ENCODE data around the gene NUMB. TPM values are rescaled to one million over a fixed set of nuclear protein-coding genes. Genes with fewer than 3 reads are reported as not detected.
"Not testable (repeated sequence)": the region's sequence is repeated elsewhere in the genome, so short reads cannot be mapped to it uniquely, and the experiment has no call there.

NUMB gene
- total and polyA plus RNA-seq, 2 donors: 15.9 to 38.3 TPM

- not testable (repeated sequence) for H3K27ac ChIP-seq (ENCODE audit: low read depth in 1 of 2, low read length in 1 of 2); DNase-seq (ENCODE audit: low read depth in 6 of 9, low spot score in 9 of 9); H3K27me3 ChIP-seq (ENCODE audit: control insufficient read depth in 2 of 2, insufficient read depth in 1 of 2, low read length in 1 of 2); H3K9me3 ChIP-seq (ENCODE audit: control insufficient read depth in 2 of 2, insufficient read depth in 1 of 2, low read length in 1 of 2); H3K4me3 ChIP-seq (ENCODE audit: low read length in 2 of 2); H3K4me1 ChIP-seq (ENCODE audit: control insufficient read depth in 2 of 2, insufficient read depth in 2 of 2, low read length in 2 of 2)
- peaks cover 9 to 11% of the 10 kb centered on the region in 2 donors for H3K36me3 ChIP-seq (ENCODE audit: control insufficient read depth in 2 of 2, insufficient read depth in 2 of 2, low read length in 1 of 2)
- 95% methylated on average over 2 of the region's 3 CpGs for WGBS
Observed at GRCh38 chr14:73406248-73406647, 52.1 kb downstream of the NUMB start.

GRCh38 chr14:73403181-73403752 lies 55.1 kb downstream of the NUMB start:
- Histone ChIP-seq H3K4me1 (ENCODE audit: control insufficient read depth in 2 of 2, insufficient read depth in 2 of 2, low read length in 2 of 2) (no peaks in the 10 kb centered on the region), H3K27ac (ENCODE audit: low read depth in 1 of 2, low read length in 1 of 2) (no peak overlapping the region), H3K36me3 (ENCODE audit: control insufficient read depth in 2 of 2, insufficient read depth in 2 of 2, low read length in 1 of 2) (peaks cover 4 to 5% of the 10 kb centered on the region in 2 donors), H3K4me3 (ENCODE audit: low read length in 2 of 2) (no peak overlapping the region), H3K9me3 (ENCODE audit: control insufficient read depth in 2 of 2, insufficient read depth in 1 of 2, low read length in 1 of 2) (no peaks in the 10 kb centered on the region), H3K27me3 (ENCODE audit: control insufficient read depth in 2 of 2, insufficient read depth in 1 of 2, low read length in 1 of 2) (no peaks in the 10 kb centered on the region)
- DNase-seq (ENCODE audit: low read depth in 6 of 9, low spot score in 9 of 9): no peak
- 97% methylated on average over 4 of the region's 4 CpGs for WGBS

GRCh38 chr14:73402579-73402978 lies 55.8 kb downstream of the NUMB start:
- WGBS: 93% methylated on average over 2 of the region's 2 CpGs
- no peaks in the 10 kb centered on the region for H3K4me1 ChIP-seq (ENCODE audit: control insufficient read depth in 2 of 2, insufficient read depth in 2 of 2, low read length in 2 of 2)

GRCh38 chr14:73397810-73398209 lies 60.5 kb downstream of the NUMB start:
- Histone ChIP-seq H3K36me3 (ENCODE audit: control insufficient read depth in 2 of 2, insufficient read depth in 2 of 2, low read length in 1 of 2) (no peaks in the 10 kb centered on the region), H3K27me3 (ENCODE audit: control insufficient read depth in 2 of 2, insufficient read depth in 1 of 2, low read length in 1 of 2) (no peaks in the 10 kb centered on the region), H3K27ac (ENCODE audit: low read depth in 1 of 2, low read length in 1 of 2) (no peak overlapping the region), H3K9me3 (ENCODE audit: control insufficient read depth in 2 of 2, insufficient read depth in 1 of 2, low read length in 1 of 2) (no peaks in the 10 kb centered on the region), H3K4me1 (ENCODE audit: control insufficient read depth in 2 of 2, insufficient read depth in 2 of 2, low read length in 2 of 2) (no peaks in the 10 kb centered on the region), H3K4me3 (ENCODE audit: low read length in 2 of 2) (no peak overlapping the region)
- no peak for DNase-seq (ENCODE audit: low read depth in 6 of 9, low spot score in 9 of 9)
- WGBS: 93% methylated on average over 3 of the region's 3 CpGs

More at GRCh38 chr14:73402579-73402978, 55.8 kb downstream of the NUMB start:
- no peak for DNase-seq (ENCODE audit: low read depth in 6 of 9, low spot score in 9 of 9)
- Histone ChIP-seq H3K9me3 (ENCODE audit: control insufficient read depth in 2 of 2, insufficient read depth in 1 of 2, low read length in 1 of 2) (no peaks in the 10 kb centered on the region), H3K36me3 (ENCODE audit: control insufficient read depth in 2 of 2, insufficient read depth in 2 of 2, low read length in 1 of 2) (peaks cover 4 to 5% of the 10 kb centered on the region in 2 donors), H3K27ac (ENCODE audit: low read depth in 1 of 2, low read length in 1 of 2) (no peak overlapping the region), H3K27me3 (ENCODE audit: control insufficient read depth in 2 of 2, insufficient read depth in 1 of 2, low read length in 1 of 2) (no peaks in the 10 kb centered on the region), H3K4me3 (ENCODE audit: low read length in 2 of 2) (no peak overlapping the region)

- Histone ChIP-seq H3K9me3 (ENCODE audit: control insufficient read depth in 2 of 2, insufficient read depth in 1 of 2, low read length in 1 of 2) (no peaks in the 10 kb centered on the region), H3K4me1 (ENCODE audit: control insufficient read depth in 2 of 2, insufficient read depth in 2 of 2, low read length in 2 of 2) (no peaks in the 10 kb centered on the region), H3K27me3 (ENCODE audit: control insufficient read depth in 2 of 2, insufficient read depth in 1 of 2, low read length in 1 of 2) (no peaks in the 10 kb centered on the region), H3K27ac (ENCODE audit: low read depth in 1 of 2, low read length in 1 of 2) (no peak overlapping the region), H3K36me3 (ENCODE audit: control insufficient read depth in 2 of 2, insufficient read depth in 2 of 2, low read length in 1 of 2) (no peaks in the 10 kb centered on the region), H3K4me3 (ENCODE audit: low read length in 2 of 2) (no peak overlapping the region)
- DNase-seq (ENCODE audit: low read depth in 6 of 9, low spot score in 9 of 9): no peak
- 100% methylated on average over 1 of the region's 1 CpG for WGBS
Observed at GRCh38 chr14:73394317-73394716, 64.0 kb downstream of the NUMB start.

- no peak overlapping the region for H3K27ac ChIP-seq (ENCODE audit: low read depth in 1 of 2, low read length in 1 of 2)
Observed at GRCh38 chr14:73393375-73393774, 65.0 kb downstream of the NUMB start.

GRCh38 chr14:73392329-73393257 lies 65.8 kb downstream of the NUMB start:
- DNase-seq (ENCODE audit: low read depth in 6 of 9, low spot score in 9 of 9): no peak
- H3K4me3 ChIP-seq (ENCODE audit: low read length in 2 of 2): no peak overlapping the region
- H3K27ac ChIP-seq (ENCODE audit: low read depth in 1 of 2, low read length in 1 of 2): no peak overlapping the region
- H3K27me3 ChIP-seq (ENCODE audit: control insufficient read depth in 2 of 2, insufficient read depth in 1 of 2, low read length in 1 of 2): no peaks in the 10 kb centered on the region
- no peaks in the 10 kb centered on the region for H3K9me3 ChIP-seq (ENCODE audit: control insufficient read depth in 2 of 2, insufficient read depth in 1 of 2, low read length in 1 of 2)
- no peaks in the 10 kb centered on the region for H3K4me1 ChIP-seq (ENCODE audit: control insufficient read depth in 2 of 2, insufficient read depth in 2 of 2, low read length in 2 of 2)
- H3K36me3 ChIP-seq (ENCODE audit: control insufficient read depth in 2 of 2, insufficient read depth in 2 of 2, low read length in 1 of 2): no peaks in the 10 kb centered on the region
- WGBS: 93% methylated on average over 4 of the region's 4 CpGs

More at GRCh38 chr14:73393375-73393774, 65.0 kb downstream of the NUMB start:
- no peaks in the 10 kb centered on the region for H3K36me3 ChIP-seq (ENCODE audit: control insufficient read depth in 2 of 2, insufficient read depth in 2 of 2, low read length in 1 of 2)
- H3K4me1 ChIP-seq (ENCODE audit: control insufficient read depth in 2 of 2, insufficient read depth in 2 of 2, low read length in 2 of 2): no peaks in the 10 kb centered on the region
- no peaks in the 10 kb centered on the region for H3K9me3 ChIP-seq (ENCODE audit: control insufficient read depth in 2 of 2, insufficient read depth in 1 of 2, low read length in 1 of 2)
- no peak overlapping the region for H3K4me3 ChIP-seq (ENCODE audit: low read length in 2 of 2)
- DNase-seq (ENCODE audit: low read depth in 6 of 9, low spot score in 9 of 9): no peak
- H3K27me3 ChIP-seq (ENCODE audit: control insufficient read depth in 2 of 2, insufficient read depth in 1 of 2, low read length in 1 of 2): no peaks in the 10 kb centered on the region

- H3K9me3 ChIP-seq (ENCODE audit: control insufficient read depth in 2 of 2, insufficient read depth in 1 of 2, low read length in 1 of 2); H3K27ac ChIP-seq (ENCODE audit: low read depth in 1 of 2, low read length in 1 of 2); H3K36me3 ChIP-seq (ENCODE audit: control insufficient read depth in 2 of 2, insufficient read depth in 2 of 2, low read length in 1 of 2); DNase-seq (ENCODE audit: low read depth in 6 of 9, low spot score in 9 of 9); H3K4me1 ChIP-seq (ENCODE audit: control insufficient read depth in 2 of 2, insufficient read depth in 2 of 2, low read length in 2 of 2); H3K4me3 ChIP-seq (ENCODE audit: low read length in 2 of 2); H3K27me3 ChIP-seq (ENCODE audit: control insufficient read depth in 2 of 2, insufficient read depth in 1 of 2, low read length in 1 of 2): not testable (repeated sequence)
- 99% methylated on average over 2 of the region's 3 CpGs for WGBS
Observed at GRCh38 chr14:73387860-73388259, 70.5 kb downstream of the NUMB start.

GRCh38 chr14:73386342-73386741 lies 72.0 kb downstream of the NUMB start:
- no peak for DNase-seq (ENCODE audit: low read depth in 6 of 9, low spot score in 9 of 9)
- no peaks in the 10 kb centered on the region for H3K36me3 ChIP-seq (ENCODE audit: control insufficient read depth in 2 of 2, insufficient read depth in 2 of 2, low read length in 1 of 2)
- no peak overlapping the region for H3K27ac ChIP-seq (ENCODE audit: low read depth in 1 of 2, low read length in 1 of 2)
- H3K27me3 ChIP-seq (ENCODE audit: control insufficient read depth in 2 of 2, insufficient read depth in 1 of 2, low read length in 1 of 2): no peaks in the 10 kb centered on the region
- 96% methylated on average over 3 of the region's 3 CpGs for WGBS
- no peaks in the 10 kb centered on the region for H3K9me3 ChIP-seq (ENCODE audit: control insufficient read depth in 2 of 2, insufficient read depth in 1 of 2, low read length in 1 of 2)
- H3K4me3 ChIP-seq (ENCODE audit: low read length in 2 of 2): no peak overlapping the region
- no peaks in the 10 kb centered on the region for H3K4me1 ChIP-seq (ENCODE audit: control insufficient read depth in 2 of 2, insufficient read depth in 2 of 2, low read length in 2 of 2)
